CD14-positive monocyte (primary cell): ENCODE results near the gene ACSL6. TPM values are rescaled to one million over a fixed set of nuclear protein-coding genes. Genes with fewer than 3 reads are reported as not detected.

Experiments used
- DNase-seq, 3 donors: peaks; one replicate each; pipeline ENCODE4 v3.0.0-alpha.2; 2011 to 2022
- H2AFZ ChIP-seq: 2 replicates; pipeline ENCODE4 v1.6.0; 2012; ENCODE audit warnings: mild to moderate bottlenecking, low read depth, low read length, inconsistent platforms; ENCODE audit not compliant: insufficient read depth, poor library complexity, severe bottlenecking
- H3K27ac ChIP-seq, 2 donors: 1 replicate in 1 of 2; 2 replicates in 1 of 2; pipeline ENCODE4 v1.5.1; 2012 to 2013; ENCODE audit warnings: low read length in 2 of 2, control low read depth in 1 of 2, inconsistent platforms in 1 of 2, low read depth in 1 of 2, mild to moderate bottlenecking in 1 of 2
- H3K27me3 ChIP-seq, 2 donors: one replicate each; pipeline versions ENCODE4 v1.6.0 to v1.6.1; 2011 to 2013; ENCODE audit warnings: low read length in 2 of 2; ENCODE audit not compliant: control insufficient read depth in 2 of 2, insufficient read depth in 2 of 2
- H3K36me3 ChIP-seq, 2 donors: replicated peaks in 1 of 2; 1 replicate in 1 of 2; 2 replicates in 1 of 2; pipeline versions ENCODE4 v1.5.1 to v1.6.1; 2012 to 2013; ENCODE audit warnings: low read length in 2 of 2, control low read depth in 1 of 2, inconsistent platforms in 1 of 2, mild to moderate bottlenecking in 1 of 2; ENCODE audit not compliant: insufficient read depth in 2 of 2, control insufficient read depth in 1 of 2
- H3K4me1 ChIP-seq, 2 donors: 1 replicate in 1 of 2; 2 replicates in 1 of 2; pipeline versions ENCODE4 v1.5.1 to v1.6.1; 2012 to 2013; ENCODE audit warnings: low read length in 2 of 2, control low read depth in 1 of 2, inconsistent platforms in 1 of 2, mild to moderate bottlenecking in 1 of 2, moderate library complexity in 1 of 2; ENCODE audit not compliant: insufficient read depth in 2 of 2, control insufficient read depth in 1 of 2
- H3K4me2 ChIP-seq: replicated peaks from 2 replicates; pipeline ENCODE3; 2012; ENCODE audit warnings: low read length, moderate library complexity, mild to moderate bottlenecking; ENCODE audit not compliant: poor library complexity, severe bottlenecking; ENCODE audit errors: extremely low read depth
- H3K4me3 ChIP-seq, 3 experiments: fragments of 200-600 bp in 1 of 3; sonication (generic) in 1 of 3; replicated peaks in 1 of 3; 1 replicate in 2 of 3; 2 replicates in 1 of 3; pipeline ENCODE4 v1.5.1; 2011 to 2013; ENCODE audit warnings: low read length in 3 of 3, mild to moderate bottlenecking in 3 of 3, control low read depth in 2 of 3, low read depth in 2 of 3, inconsistent platforms in 1 of 3, moderate library complexity in 1 of 3
- H3K79me2 ChIP-seq: 2 replicates; pipeline ENCODE4 v1.6.0; 2012; ENCODE audit warnings: mild to moderate bottlenecking, control low read depth, inconsistent platforms, low read length, moderate library complexity; ENCODE audit not compliant: insufficient read depth
- H3K9ac ChIP-seq: 2 replicates; pipeline ENCODE4 v1.6.0; 2017; ENCODE audit warnings: low read length, mild to moderate bottlenecking; ENCODE audit not compliant: insufficient read depth, poor library complexity, severe bottlenecking
- H3K9me3 ChIP-seq, 2 donors: replicated peaks in 1 of 2; 1 replicate in 1 of 2; 2 replicates in 1 of 2; pipeline versions ENCODE4 v1.5.1 to v1.6.1; 2012 to 2013; ENCODE audit warnings: low read length in 2 of 2, control low read depth in 1 of 2; ENCODE audit not compliant: control insufficient read depth in 1 of 2, insufficient read depth in 1 of 2
- H4K20me1 ChIP-seq: 2 replicates; pipeline ENCODE4 v1.6.0; 2012; ENCODE audit warnings: mild to moderate bottlenecking, low read length, control low read depth, moderate library complexity; ENCODE audit not compliant: insufficient read depth
- H3K27ac Mint-ChIP-seq, 7 donors: one replicate each; pipeline ENCODE4 v1.8.0; 2020; ENCODE audit warnings: mild to moderate bottlenecking in 7 of 7, mixed read lengths in 7 of 7, moderate library complexity in 6 of 7, inconsistent platforms in 2 of 7
- H3K27me3 Mint-ChIP-seq, 3 donors: one replicate each; pipeline ENCODE4 v1.8.0; 2021 to 2022; ENCODE audit warnings: low read depth in 3 of 3, mild to moderate bottlenecking in 3 of 3, mixed read lengths in 3 of 3, moderate library complexity in 3 of 3, inconsistent platforms in 1 of 3
- H3K36me3 Mint-ChIP-seq, 2 donors: one replicate each; pipeline ENCODE4 v1.8.0; 2020; ENCODE audit warnings: mixed read lengths in 2 of 2, inconsistent platforms in 1 of 2, mild to moderate bottlenecking in 1 of 2
- H3K4me1 Mint-ChIP-seq: one replicate; pipeline ENCODE4 v1.8.0; 2020; ENCODE audit warnings: mild to moderate bottlenecking, mixed read lengths
- H3K4me3 Mint-ChIP-seq, 2 donors: one replicate each; pipeline ENCODE4 v1.8.0; 2020; ENCODE audit warnings: mild to moderate bottlenecking in 2 of 2, mixed read lengths in 2 of 2, moderate library complexity in 1 of 2
- H3K9me3 Mint-ChIP-seq, 7 donors: one replicate each; pipeline ENCODE4 v1.8.0; 2020 to 2022; ENCODE audit warnings: mixed read lengths in 7 of 7, mild to moderate bottlenecking in 6 of 7, moderate library complexity in 6 of 7, inconsistent platforms in 2 of 7
- WGBS: methylation state at CpG from one replicate; pipeline ENCODE4 v1.1.5; 2013; ENCODE audit warnings: missing lambda C conversion rate; ENCODE audit not compliant: insufficient coverage; 5-methylcytosine and 5-hydroxymethylcytosine counted together
- intact Hi-C, 2 donors: fragments of 100-400 bp; cut with micrococcal nuclease; formaldehyde crosslinking; loops; one replicate each; pipeline versions ENCODE4 v1.15.0 to v1.15.1; 2023
- polyA plus RNA-seq, 3 donors: library from polyadenylated mRNA; depleted of rRNA in 1 of 3; unstranded in 2 of 3; stranded (reverse) in 1 of 3; fragments of 300-500 nt in 2 of 3; fragments of >200 nt in 1 of 3; fragmentation: Illumina TruSeq in 2 of 3; gene quantifications; 1 replicate in 2 of 3; 2 replicates in 1 of 3; pipeline ENCODE4 v1.2.3, GENCODE V29; 2012 to 2021
- TF ChIP-seq, protein P1 (sequence below): fragments of 200-600 bp; IDR thresholded peaks from one replicate; pipeline ENCODE4 v1.8.0; 2022; ENCODE audit warnings: antibody characterized with exemption, mild to moderate bottlenecking

ACSL6 gene
- polyA plus RNA-seq, 3 donors = 0.45 TPM; not detected in 2

DNA sequence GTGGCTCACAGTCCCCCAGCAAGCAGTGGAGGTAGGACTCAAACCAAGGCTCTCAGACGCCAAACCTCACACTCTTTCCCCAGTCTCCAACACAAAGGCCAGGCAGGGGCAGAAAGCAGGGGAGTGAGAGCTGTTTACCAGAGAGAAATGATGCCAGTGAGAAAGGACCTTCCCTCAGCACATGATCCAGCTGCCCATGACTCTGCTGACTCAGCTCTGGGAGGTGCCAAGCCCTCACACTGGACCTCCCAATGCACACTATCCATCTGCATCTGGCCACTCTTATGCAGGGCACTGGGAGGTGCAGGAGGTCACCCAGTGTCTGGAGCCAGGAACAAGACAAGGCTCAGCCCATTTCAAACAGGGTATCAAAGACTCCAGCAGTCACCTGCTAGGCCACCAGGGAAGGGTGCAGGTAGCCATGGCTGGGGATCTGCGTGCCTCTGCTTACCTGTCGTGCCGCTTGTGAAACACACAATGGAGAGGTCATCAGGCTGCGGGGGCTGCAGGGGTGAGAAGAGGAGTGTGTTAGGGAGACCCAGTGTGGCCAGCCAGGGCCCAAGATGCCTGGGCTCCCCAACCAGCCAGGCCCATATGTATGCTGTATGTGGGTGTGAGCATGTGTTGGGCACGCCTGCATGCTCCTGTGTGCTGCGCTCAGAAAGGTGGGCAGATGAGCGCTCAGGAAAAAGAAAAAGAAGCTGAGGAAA lies 26.3 kb downstream of the ACSL6 start:
- intact Hi-C loops = no loop called here
- Mint-ChIP-seq H3K27ac (peak overlapping the region in 1 of 7 donors; percentile 50), H3K4me1 (no peaks in the 10 kb centered on the region), H3K9me3 (no peaks in the 10 kb centered on the region), H3K27me3 (peaks cover 3 to 6% (median 6%) of the 10 kb centered on the region in 3 donors), H3K4me3 (no peak overlapping the region), H3K36me3 (no peaks in the 10 kb centered on the region)
- TF ChIP-seq, protein P1, sequence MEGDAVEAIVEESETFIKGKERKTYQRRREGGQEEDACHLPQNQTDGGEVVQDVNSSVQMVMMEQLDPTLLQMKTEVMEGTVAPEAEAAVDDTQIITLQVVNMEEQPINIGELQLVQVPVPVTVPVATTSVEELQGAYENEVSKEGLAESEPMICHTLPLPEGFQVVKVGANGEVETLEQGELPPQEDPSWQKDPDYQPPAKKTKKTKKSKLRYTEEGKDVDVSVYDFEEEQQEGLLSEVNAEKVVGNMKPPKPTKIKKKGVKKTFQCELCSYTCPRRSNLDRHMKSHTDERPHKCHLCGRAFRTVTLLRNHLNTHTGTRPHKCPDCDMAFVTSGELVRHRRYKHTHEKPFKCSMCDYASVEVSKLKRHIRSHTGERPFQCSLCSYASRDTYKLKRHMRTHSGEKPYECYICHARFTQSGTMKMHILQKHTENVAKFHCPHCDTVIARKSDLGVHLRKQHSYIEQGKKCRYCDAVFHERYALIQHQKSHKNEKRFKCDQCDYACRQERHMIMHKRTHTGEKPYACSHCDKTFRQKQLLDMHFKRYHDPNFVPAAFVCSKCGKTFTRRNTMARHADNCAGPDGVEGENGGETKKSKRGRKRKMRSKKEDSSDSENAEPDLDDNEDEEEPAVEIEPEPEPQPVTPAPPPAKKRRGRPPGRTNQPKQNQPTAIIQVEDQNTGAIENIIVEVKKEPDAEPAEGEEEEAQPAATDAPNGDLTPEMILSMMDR = no peak
- Histone ChIP-seq H3K9ac (no peak overlapping the region), H3K4me2 (no peak overlapping the region), H3K79me2 (no peaks in the 10 kb centered on the region), H3K4me1 (no peaks in the 10 kb centered on the region), H3K27ac (no peak overlapping the region), H3K9me3 (no peaks in the 10 kb centered on the region), H3K4me3 (no peak overlapping the region), H2AFZ (no peak overlapping the region), H3K27me3 (no peaks in the 10 kb centered on the region), H4K20me1 (no peaks in the 10 kb centered on the region), H3K36me3 (no peaks in the 10 kb centered on the region)
- DNase-seq = no peak
- 95% methylated on average over 4 of the region's 8 CpGs for WGBS

DNA sequence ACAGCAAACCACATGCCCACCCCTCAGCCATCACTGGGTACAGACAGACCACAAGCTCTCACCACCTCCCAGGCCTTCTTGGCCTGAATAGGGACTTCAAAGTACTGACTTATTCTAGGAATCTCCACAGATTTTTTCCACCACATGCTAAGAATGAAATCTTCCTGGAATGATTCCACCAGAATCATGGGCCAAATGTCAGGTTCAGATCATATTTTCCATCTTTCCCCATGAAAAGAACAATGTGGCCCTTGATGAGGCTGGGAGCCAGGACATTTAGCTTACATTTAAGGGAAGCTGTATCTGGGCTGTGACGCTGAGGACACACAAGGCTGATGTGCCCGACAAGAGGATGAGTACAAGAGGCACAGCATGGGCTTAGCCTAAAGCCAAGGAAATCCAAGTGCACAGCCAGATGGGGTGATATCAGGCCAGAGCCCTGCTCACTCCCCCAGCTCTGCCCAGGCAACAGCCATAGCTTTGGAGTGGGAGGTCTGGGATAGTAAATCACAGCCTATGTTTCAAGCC lies 28.1 kb downstream of the ACSL6 start:
- intact Hi-C loops = no loop called here
- Histone ChIP-seq H3K4me3 (no peak overlapping the region), H3K27me3 (no peaks in the 10 kb centered on the region), H3K4me1 (no peaks in the 10 kb centered on the region), H3K79me2 (no peaks in the 10 kb centered on the region), H4K20me1 (no peaks in the 10 kb centered on the region), H3K36me3 (no peaks in the 10 kb centered on the region), H2AFZ (no peak overlapping the region), H3K4me2 (no peak overlapping the region), H3K9me3 (no peaks in the 10 kb centered on the region), H3K27ac (no peak overlapping the region), H3K9ac (no peak overlapping the region)
- TF ChIP-seq, protein P1 = no peak
- WGBS = 100% methylated on average over 2 of the region's 2 CpGs
- no peaks in the 10 kb centered on the region for H3K9me3 Mint-ChIP-seq
- no peak overlapping the region for H3K27ac Mint-ChIP-seq
- no peaks in the 10 kb centered on the region for H3K4me1 Mint-ChIP-seq
- no peak overlapping the region for H3K4me3 Mint-ChIP-seq
- DNase-seq = no peak
- H3K36me3 Mint-ChIP-seq = no peaks in the 10 kb centered on the region
- H3K27me3 Mint-ChIP-seq = peaks cover 3 to 8% (median 6%) of the 10 kb centered on the region in 3 donors
